HUES64 (cell line): ENCODE data around the gene ZER1.

Source experiments
- H3K27ac ChIP-seq: 2 replicates; pipeline ENCODE4 v1.7.0; 2013; ENCODE audit warnings: low read depth, low read length, inconsistent platforms
- H3K27me3 ChIP-seq: 2 replicates; pipeline ENCODE4 v1.6.1; 2013; ENCODE audit warnings: mild to moderate bottlenecking, low read length; ENCODE audit not compliant: insufficient read depth
- H3K36me3 ChIP-seq: 2 replicates; pipeline ENCODE4 v1.6.1; 2013; ENCODE audit warnings: mild to moderate bottlenecking, low read length; ENCODE audit not compliant: insufficient read depth
- H3K4me1 ChIP-seq: 2 replicates; pipeline ENCODE4 v1.6.1; 2013; ENCODE audit warnings: mild to moderate bottlenecking, low read length, moderate library complexity; ENCODE audit not compliant: insufficient read depth
- H3K4me3 ChIP-seq: 2 replicates; pipeline ENCODE4 v1.5.1; 2013; ENCODE audit warnings: mild to moderate bottlenecking, low read length, moderate library complexity
- H3K9ac ChIP-seq: 2 replicates; pipeline ENCODE4 v1.6.1; 2013; ENCODE audit warnings: mild to moderate bottlenecking, low read depth, low read length
- H3K9me3 ChIP-seq: 2 replicates; pipeline ENCODE4 v1.6.1; 2013; ENCODE audit warnings: low read depth, low read length; ENCODE audit not compliant: insufficient read depth
- WGBS: fragments of 150-250, 120-280 bp; methylation state at CpG from one replicate; pipeline ENCODE4 v1.1.7; 2013; ENCODE audit warnings: missing lambda C conversion rate; 5-methylcytosine and 5-hydroxymethylcytosine counted together

The ZER1 gene

GRCh38 chr9:128765499-128765898, 6.2 kb downstream of the ZER1 start:
- no peak overlapping the region for H3K9ac ChIP-seq
- H3K9me3 ChIP-seq = no peaks in the 10 kb centered on the region
- WGBS = 85% methylated on average over 3 of the region's 3 CpGs
- H3K4me1 ChIP-seq = peaks cover 7% of the 10 kb centered on the region; the same call in 1 of the 2 replicates
- H3K27me3 ChIP-seq = no peaks in the 10 kb centered on the region
- no peak overlapping the region for H3K27ac ChIP-seq
- H3K36me3 ChIP-seq = no peaks in the 10 kb centered on the region
- no peak overlapping the region for H3K4me3 ChIP-seq

GRCh38 chr9:128764361-128764760, 7.4 kb downstream of the ZER1 start:
- H3K9me3 ChIP-seq = no peaks in the 10 kb centered on the region
- 89% methylated on average over 6 of the region's 6 CpGs for WGBS
- no peak overlapping the region for H3K9ac ChIP-seq
- H3K4me3 ChIP-seq = no peak overlapping the region
- peaks cover 7% of the 10 kb centered on the region; the same call in 1 of the 2 replicates for H3K4me1 ChIP-seq
- no peaks in the 10 kb centered on the region for H3K36me3 ChIP-seq
- H3K27ac ChIP-seq = no peak overlapping the region
- no peaks in the 10 kb centered on the region for H3K27me3 ChIP-seq

GRCh38 chr9:128762671-128763449, 8.9 kb downstream of the ZER1 start:
- Histone ChIP-seq H3K9me3 (no peaks in the 10 kb centered on the region), H3K4me3 (no peak overlapping the region), H3K9ac (no peak overlapping the region), H3K36me3 (no peaks in the 10 kb centered on the region), H3K4me1 (peaks cover 7% of the 10 kb centered on the region; the same call in 1 of the 2 replicates), H3K27me3 (no peaks in the 10 kb centered on the region), H3K27ac (no peak overlapping the region)
- WGBS = 92% methylated on average over 9 of the region's 9 CpGs

- no peaks in the 10 kb centered on the region for H3K4me1 ChIP-seq
- H3K9ac ChIP-seq = no peak overlapping the region
- H3K27ac ChIP-seq = no peak overlapping the region
- H3K36me3 ChIP-seq = peaks cover 10% of the 10 kb centered on the region
- no peaks in the 10 kb centered on the region for H3K27me3 ChIP-seq
- WGBS = 89% methylated on average over 6 of the region's 6 CpGs
- H3K9me3 ChIP-seq = no peaks in the 10 kb centered on the region
- no peak overlapping the region for H3K4me3 ChIP-seq
These were observed 14.1 kb downstream of the ZER1 start for GRCh38 chr9:128757602-128758001.

GRCh38 chr9:128753627-128754026, 18.1 kb downstream of the ZER1 start:
- no peak overlapping the region for H3K4me3 ChIP-seq
- H3K27me3 ChIP-seq = no peaks in the 10 kb centered on the region
- no peaks in the 10 kb centered on the region for H3K9me3 ChIP-seq
- H3K9ac ChIP-seq = no peak overlapping the region
- H3K4me1 ChIP-seq = no peaks in the 10 kb centered on the region
- peaks cover 20% of the 10 kb centered on the region for H3K36me3 ChIP-seq
- WGBS = 96% methylated on average over 16 of the region's 16 CpGs
- H3K27ac ChIP-seq = no peak overlapping the region

- Histone ChIP-seq H3K9me3 (no peaks in the 10 kb centered on the region), H3K4me1 (no peaks in the 10 kb centered on the region), H3K27me3 (no peaks in the 10 kb centered on the region), H3K4me3 (no peak overlapping the region), H3K27ac (no peak overlapping the region), H3K36me3 (peaks cover 20% of the 10 kb centered on the region), H3K9ac (no peak overlapping the region)
- WGBS = 95% methylated on average over 22 of the region's 22 CpGs
These were observed 20.7 kb downstream of the ZER1 start for GRCh38 chr9:128750926-128751595.

GRCh38 chr9:128747241-128747640, 24.5 kb downstream of the ZER1 start:
- no CpG with 5 or more reads among the region's 1 CpG for WGBS

GRCh38 chr9:128743421-128743820, 28.3 kb downstream of the ZER1 start:
- Histone ChIP-seq H3K27ac (no peak overlapping the region), H3K4me3 (no peak overlapping the region), H3K9me3 (no peaks in the 10 kb centered on the region), H3K36me3 (peaks cover 4% of the 10 kb centered on the region; the same call in 1 of the 2 replicates), H3K9ac (no peak overlapping the region), H3K4me1 (no peaks in the 10 kb centered on the region), H3K27me3 (no peaks in the 10 kb centered on the region)
- WGBS = 89% methylated on average over 1 of the region's 1 CpG

More at GRCh38 chr9:128747241-128747640, 24.5 kb downstream of the ZER1 start:
- no peaks in the 10 kb centered on the region for H3K4me1 ChIP-seq
- H3K27ac ChIP-seq = no peak overlapping the region
- no peaks in the 10 kb centered on the region for H3K27me3 ChIP-seq
- no peak overlapping the region for H3K9ac ChIP-seq
- no peak overlapping the region for H3K4me3 ChIP-seq
- no peaks in the 10 kb centered on the region for H3K9me3 ChIP-seq
- peaks cover 7% of the 10 kb centered on the region; the same call in 1 of the 2 replicates for H3K36me3 ChIP-seq

GRCh38 chr9:128742401-128742800, 29.3 kb downstream of the ZER1 start:
- no peak overlapping the region for H3K4me3 ChIP-seq
- WGBS = 89% methylated on average over 19 of the region's 20 CpGs
- H3K4me1 ChIP-seq = no peaks in the 10 kb centered on the region
- H3K27me3 ChIP-seq = no peaks in the 10 kb centered on the region
- no peak overlapping the region for H3K9ac ChIP-seq
- no peaks in the 10 kb centered on the region for H3K9me3 ChIP-seq
- H3K36me3 ChIP-seq = peaks cover 4% of the 10 kb centered on the region; the same call in 1 of the 2 replicates
- no peak overlapping the region for H3K27ac ChIP-seq

GRCh38 chr9:128735373-128735772, 36.4 kb downstream of the ZER1 start:
- 79% methylated on average over 2 of the region's 2 CpGs for WGBS
- Histone ChIP-seq H3K4me1 (no peaks in the 10 kb centered on the region), H3K27ac (no peak overlapping the region), H3K9ac (no peak overlapping the region), H3K27me3 (no peaks in the 10 kb centered on the region), H3K4me3 (no peak overlapping the region), H3K9me3 (no peaks in the 10 kb centered on the region), H3K36me3 (peaks cover 18% of the 10 kb centered on the region; the same call in 1 of the 2 replicates)

GRCh38 chr9:128733256-128733655, 38.5 kb downstream of the ZER1 start:
- H3K4me1 ChIP-seq = no peaks in the 10 kb centered on the region
- peaks cover 13% of the 10 kb centered on the region; the same call in 1 of the 2 replicates for H3K36me3 ChIP-seq
- H3K4me3 ChIP-seq = no peak overlapping the region
- WGBS = 12% methylated on average over 9 of the region's 9 CpGs
- no peaks in the 10 kb centered on the region for H3K27me3 ChIP-seq
- H3K27ac ChIP-seq = no peak overlapping the region
- no peaks in the 10 kb centered on the region for H3K9me3 ChIP-seq
- no peak overlapping the region for H3K9ac ChIP-seq
